Vagina (tissue), 2 donors: Measurements from ENCODE around the gene ATXN2. TPM values are rescaled to one million over a fixed set of nuclear protein-coding genes. Genes with fewer than 3 reads are reported as not detected.

ENCODE experiments used
- DNase-seq, 2 donors: peaks; one replicate each; pipeline ENCODE4 v3.0.0-alpha.2; 2017; ENCODE audit errors: extremely low spot score in 2 of 2
- H3K27ac ChIP-seq: fragments of 200-600 bp; sonication (generic); one replicate; pipeline ENCODE4 v1.5.1; 2019
- H3K27me3 ChIP-seq: fragments of 200-600 bp; sonication (generic); one replicate; pipeline ENCODE4 v1.5.1; 2019
- H3K36me3 ChIP-seq, 2 donors: fragments of 200-600 bp; sonication (generic); one replicate each; pipeline ENCODE4 v1.5.1; 2017 to 2019
- H3K4me1 ChIP-seq: fragments of 200-600 bp; sonication (generic); one replicate; pipeline ENCODE4 v1.5.1; 2019
- H3K4me3 ChIP-seq, 2 donors: fragments of 200-600 bp; sonication (generic); 1 replicate in 1 of 2; 2 replicates in 1 of 2; pipeline ENCODE4 v1.5.1; 2016 to 2019
- H3K9me3 ChIP-seq: fragments of 200-600 bp; sonication (generic); one replicate; pipeline ENCODE4 v1.5.1; 2019
- POLR2A ChIP-seq, 2 donors: fragments of 450-650 bp; IDR thresholded peaks; one replicate each; pipeline ENCODE4 v1.6.1; 2017; ENCODE audit warnings: antibody characterized with exemption in 2 of 2, mild to moderate bottlenecking in 2 of 2, moderate library complexity in 2 of 2
- POLR2AphosphoS5 ChIP-seq, 2 donors: sonication (generic); formaldehyde crosslinking; IDR thresholded peaks; one replicate each; pipeline ENCODE4 v1.9.0; 2017; ENCODE audit warnings: antibody characterized with exemption in 2 of 2, mild to moderate bottlenecking in 2 of 2, low read depth in 1 of 2; ENCODE audit not compliant: insufficient read depth in 1 of 2
- intact Hi-C: fragments of 100-400 bp; cut with DNase I; formaldehyde crosslinking; loops from one replicate; pipeline ENCODE4 v1.15.1; 2023
- total RNA-seq: library from RNA; depleted of rRNA; stranded (reverse); fragments of >200 nt; gene quantifications from one replicate; pipeline ENCODE4 v1.2.3, GENCODE V29; 2016
- TF ChIP-seq, protein P1 (sequence below), 3 experiments: fragments of 450-650 bp in 2 of 3; fragments of 200-600 bp in 1 of 3; sonication (generic) in 1 of 3; IDR thresholded peaks; one replicate each; pipeline ENCODE4 v1.5.1; 2017 to 2019; ENCODE audit warnings: antibody characterized with exemption in 3 of 3, mild to moderate bottlenecking in 2 of 3, moderate library complexity in 2 of 3

ATXN2 gene
- total RNA-seq, 1 donor from 2014 or later: 70.2 TPM

DNA sequence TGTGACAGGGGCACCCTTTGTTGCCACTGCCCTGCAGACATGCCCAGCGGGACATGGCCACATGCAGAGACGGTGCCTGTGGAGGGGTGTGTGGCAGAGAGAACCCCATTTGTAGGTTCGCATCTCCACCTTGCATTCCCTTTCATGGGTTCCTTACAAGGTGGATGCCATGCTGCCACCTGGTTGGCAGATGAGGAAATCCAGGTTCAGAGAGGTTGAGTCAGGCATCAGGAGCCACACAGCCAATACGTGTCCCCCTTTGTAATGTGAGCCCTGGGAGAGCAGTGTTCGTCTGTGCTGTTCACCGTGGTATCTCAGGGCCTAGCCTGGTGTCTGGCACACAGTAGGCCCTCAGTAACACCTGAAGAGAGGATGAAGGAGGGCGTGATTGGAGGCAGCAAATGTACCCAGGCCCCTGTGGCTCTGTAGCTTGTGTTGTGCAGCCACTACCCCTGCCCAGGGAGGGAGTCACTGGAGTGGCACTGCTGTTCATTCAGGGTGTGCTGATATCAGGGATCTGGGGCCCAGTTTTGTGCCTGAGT is 184.3 kb downstream of the ATXN2 start:
- no peak overlapping the region for H3K27ac ChIP-seq
- no peak overlapping the region for H3K4me3 ChIP-seq
- H3K27me3 ChIP-seq: no peaks in the 10 kb centered on the region
- H3K9me3 ChIP-seq: no peaks in the 10 kb centered on the region
- peaks cover 42% of the 10 kb centered on the region for H3K4me1 ChIP-seq
- no peak for TF ChIP-seq POLR2AphosphoS5 (IDR thresholded peaks at IDR 0.05; ENCODE audit: insufficient read depth in 1 of 2, low read depth in 1 of 2)
- TF ChIP-seq POLR2A (IDR thresholded peaks at IDR 0.05): no peak
- TF ChIP-seq, protein P1, sequence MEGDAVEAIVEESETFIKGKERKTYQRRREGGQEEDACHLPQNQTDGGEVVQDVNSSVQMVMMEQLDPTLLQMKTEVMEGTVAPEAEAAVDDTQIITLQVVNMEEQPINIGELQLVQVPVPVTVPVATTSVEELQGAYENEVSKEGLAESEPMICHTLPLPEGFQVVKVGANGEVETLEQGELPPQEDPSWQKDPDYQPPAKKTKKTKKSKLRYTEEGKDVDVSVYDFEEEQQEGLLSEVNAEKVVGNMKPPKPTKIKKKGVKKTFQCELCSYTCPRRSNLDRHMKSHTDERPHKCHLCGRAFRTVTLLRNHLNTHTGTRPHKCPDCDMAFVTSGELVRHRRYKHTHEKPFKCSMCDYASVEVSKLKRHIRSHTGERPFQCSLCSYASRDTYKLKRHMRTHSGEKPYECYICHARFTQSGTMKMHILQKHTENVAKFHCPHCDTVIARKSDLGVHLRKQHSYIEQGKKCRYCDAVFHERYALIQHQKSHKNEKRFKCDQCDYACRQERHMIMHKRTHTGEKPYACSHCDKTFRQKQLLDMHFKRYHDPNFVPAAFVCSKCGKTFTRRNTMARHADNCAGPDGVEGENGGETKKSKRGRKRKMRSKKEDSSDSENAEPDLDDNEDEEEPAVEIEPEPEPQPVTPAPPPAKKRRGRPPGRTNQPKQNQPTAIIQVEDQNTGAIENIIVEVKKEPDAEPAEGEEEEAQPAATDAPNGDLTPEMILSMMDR (IDR thresholded peaks at IDR 0.05): no peak
- peaks cover 0 to 6% of the 10 kb centered on the region in 2 donors for H3K36me3 ChIP-seq
- intact Hi-C loops: no loop called here
- DNase-seq: no peak

DNA sequence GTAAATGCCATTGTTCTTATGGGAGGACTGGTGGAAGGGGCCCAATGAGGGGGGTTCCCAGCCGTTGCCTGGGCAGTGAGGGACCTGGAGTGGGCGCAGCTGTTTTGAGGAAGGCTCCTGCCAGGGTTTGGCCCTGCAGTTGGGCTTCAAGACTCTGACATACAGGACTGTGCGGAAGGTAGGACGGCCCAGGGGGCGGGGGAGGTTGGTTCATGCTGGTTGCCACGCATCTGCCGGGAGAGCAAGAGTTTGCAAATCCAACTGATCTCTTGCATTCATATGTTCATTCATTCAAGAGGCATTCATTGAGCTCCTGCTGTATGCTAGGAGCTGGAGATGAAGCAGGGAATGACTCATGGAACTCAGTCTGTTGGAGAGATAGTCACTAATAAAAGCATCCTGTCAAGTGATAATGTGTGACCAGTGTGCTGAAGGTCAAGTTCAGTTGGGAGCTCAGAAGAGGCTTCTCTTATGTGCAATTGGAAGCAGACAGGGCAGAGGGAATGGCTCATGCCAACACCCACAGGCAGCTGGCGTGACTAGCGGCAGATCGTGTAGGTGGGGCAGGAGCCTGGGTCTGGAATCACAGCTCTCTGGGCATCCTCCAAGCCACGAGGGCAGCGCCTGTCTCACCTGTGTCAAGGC is 185.6 kb downstream of the ATXN2 start:
- no peak overlapping the region for H3K27ac ChIP-seq
- peaks cover 54% of the 10 kb centered on the region for H3K4me1 ChIP-seq
- no peaks in the 10 kb centered on the region for H3K9me3 ChIP-seq
- DNase-seq: no peak
- intact Hi-C loops: no loop called here
- no peaks in the 10 kb centered on the region for H3K27me3 ChIP-seq
- TF ChIP-seq, protein P1 (IDR thresholded peaks at IDR 0.05): no peak
- TF ChIP-seq POLR2AphosphoS5 (IDR thresholded peaks at IDR 0.05; ENCODE audit: insufficient read depth in 1 of 2, low read depth in 1 of 2) (no peak), POLR2A (IDR thresholded peaks at IDR 0.05) (no peak)
- no peak overlapping the region for H3K4me3 ChIP-seq
- peaks cover 0 to under 1% of the 10 kb centered on the region in 2 donors for H3K36me3 ChIP-seq

DNA sequence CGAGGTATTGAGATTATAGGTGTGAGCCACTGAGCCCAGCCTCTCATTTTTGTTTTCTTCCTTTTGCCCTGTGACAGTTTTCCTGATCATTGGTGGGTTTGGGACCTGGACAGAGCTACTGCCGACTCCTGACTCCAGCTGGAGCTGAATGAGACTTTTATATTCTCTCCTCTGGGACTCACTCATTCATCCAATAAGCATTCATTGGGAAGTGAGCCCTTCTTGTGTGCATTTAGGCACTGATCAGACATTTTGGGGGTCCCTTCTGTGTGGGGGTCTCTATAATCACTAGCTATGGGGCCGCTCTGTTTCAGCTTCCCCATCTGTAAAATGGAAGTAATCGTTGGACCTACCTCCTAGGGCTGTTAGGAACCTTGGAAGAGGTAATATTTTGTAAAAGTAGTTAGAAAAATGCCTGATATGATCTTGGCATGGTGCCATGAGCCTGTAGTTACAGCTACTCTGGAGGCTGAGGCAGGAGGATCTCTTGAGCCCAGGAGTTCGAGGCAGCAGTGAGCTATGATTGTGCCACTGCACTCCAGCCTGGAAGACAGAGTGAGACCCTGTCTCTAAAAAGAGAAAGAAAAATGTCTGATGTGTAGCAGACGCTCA is 186.2 kb downstream of the ATXN2 start:
- intact Hi-C loops: no loop called here
- TF ChIP-seq POLR2A (IDR thresholded peaks at IDR 0.05) (no peak), POLR2AphosphoS5 (IDR thresholded peaks at IDR 0.05; ENCODE audit: insufficient read depth in 1 of 2, low read depth in 1 of 2) (no peak)
- TF ChIP-seq, protein P1 (IDR thresholded peaks at IDR 0.05): no peak
- DNase-seq: no peak
- H3K4me1 ChIP-seq: peaks cover 61% of the 10 kb centered on the region
- H3K27me3 ChIP-seq: no peaks in the 10 kb centered on the region
- H3K9me3 ChIP-seq: no peaks in the 10 kb centered on the region
- H3K27ac ChIP-seq: peak overlapping the region; percentile 53
- no peak overlapping the region for H3K4me3 ChIP-seq
- H3K36me3 ChIP-seq: no peaks in the 10 kb centered on the region

DNA sequence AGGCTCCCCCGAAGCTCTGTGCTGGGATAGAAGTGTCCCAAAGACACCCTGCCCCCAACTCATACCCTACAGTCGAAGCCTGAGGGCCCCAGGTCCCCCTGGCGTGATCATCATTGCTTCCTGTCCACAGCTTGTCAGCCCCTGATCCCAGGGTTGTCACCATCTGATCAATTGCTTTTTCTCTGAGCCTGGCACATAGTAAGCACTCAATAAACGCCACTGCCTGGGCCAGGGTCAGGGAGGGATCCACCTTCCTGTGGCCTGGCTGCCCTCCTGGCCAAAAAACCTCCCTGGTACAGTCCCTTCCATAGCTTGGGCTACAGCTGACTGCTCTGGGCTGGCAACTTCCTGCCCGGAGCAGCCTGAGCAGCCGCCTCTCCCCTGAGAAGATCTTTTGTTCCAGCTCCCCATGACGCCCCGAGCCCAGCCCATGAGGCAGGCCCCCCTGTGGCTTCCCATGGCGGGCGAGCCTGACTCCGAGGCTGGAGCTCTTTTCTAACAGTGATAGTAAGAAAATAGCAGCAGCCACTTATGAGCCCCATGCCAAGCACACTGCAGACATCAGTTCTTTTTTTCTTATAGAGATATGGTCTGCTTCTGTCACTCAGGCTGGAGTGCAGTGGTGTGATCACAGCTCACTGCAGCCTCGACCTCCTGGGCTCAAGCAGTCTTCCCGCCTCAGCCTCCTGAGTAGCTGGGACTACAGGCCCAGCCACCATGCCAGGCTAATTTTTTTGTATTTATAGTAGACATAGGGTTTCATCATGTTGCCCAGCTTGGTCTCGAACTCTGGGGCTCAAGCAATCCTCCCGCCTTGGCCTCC is 186.9 kb downstream of the ATXN2 start:
- Histone ChIP-seq H3K36me3 (no peaks in the 10 kb centered on the region), H3K4me1 (peaks cover 68% of the 10 kb centered on the region), H3K27me3 (no peaks in the 10 kb centered on the region), H3K4me3 (no peak overlapping the region), H3K9me3 (no peaks in the 10 kb centered on the region), H3K27ac (peak overlapping the region; percentile 53)
- no peak for DNase-seq
- no peak for TF ChIP-seq POLR2A (IDR thresholded peaks at IDR 0.05)
- intact Hi-C loops: no loop called here

DNA sequence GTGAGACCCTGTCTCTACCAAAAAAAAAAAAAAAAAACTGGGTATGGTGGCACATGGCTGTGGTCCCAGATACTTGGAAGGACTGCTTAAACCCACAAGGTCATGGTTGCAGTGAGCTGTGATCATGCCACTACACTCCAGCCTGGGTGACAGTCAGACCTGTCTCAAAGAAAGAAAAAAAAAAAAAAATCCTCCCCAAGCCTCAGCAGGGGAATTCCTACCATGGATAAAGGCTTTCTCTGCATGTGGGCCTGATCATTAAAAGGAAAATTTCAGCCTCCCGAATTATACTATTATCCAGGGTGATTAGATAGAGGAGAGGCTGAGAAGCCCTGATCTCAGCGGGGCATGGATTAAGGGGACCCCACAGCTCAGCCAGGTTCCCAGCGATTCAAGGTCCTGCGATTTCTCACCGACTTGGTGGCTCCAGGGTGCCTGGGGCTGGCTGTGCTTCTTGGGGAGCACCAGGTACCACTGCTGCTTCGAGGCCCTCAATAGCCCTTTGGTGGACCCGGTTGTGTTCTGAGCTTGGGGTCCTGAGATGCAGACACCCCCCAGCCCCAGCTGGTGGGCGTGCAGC is 187.8 kb downstream of the ATXN2 start:
- Histone ChIP-seq H3K9me3 (no peaks in the 10 kb centered on the region), H3K27me3 (no peaks in the 10 kb centered on the region), H3K4me3 (no peak overlapping the region), H3K36me3 (no peaks in the 10 kb centered on the region), H3K27ac (peak overlapping the region; percentile 53), H3K4me1 (peaks cover 77% of the 10 kb centered on the region)
- no peak for TF ChIP-seq POLR2A (IDR thresholded peaks at IDR 0.05)
- TF ChIP-seq, protein P1 (IDR thresholded peaks at IDR 0.05): no peak
- no peak for TF ChIP-seq POLR2AphosphoS5 (IDR thresholded peaks at IDR 0.05; ENCODE audit: insufficient read depth in 1 of 2, low read depth in 1 of 2)
- DNase-seq: no peak
- intact Hi-C loops: no loop called here
